ENCODE data around the gene MSL3B.

DNA sequence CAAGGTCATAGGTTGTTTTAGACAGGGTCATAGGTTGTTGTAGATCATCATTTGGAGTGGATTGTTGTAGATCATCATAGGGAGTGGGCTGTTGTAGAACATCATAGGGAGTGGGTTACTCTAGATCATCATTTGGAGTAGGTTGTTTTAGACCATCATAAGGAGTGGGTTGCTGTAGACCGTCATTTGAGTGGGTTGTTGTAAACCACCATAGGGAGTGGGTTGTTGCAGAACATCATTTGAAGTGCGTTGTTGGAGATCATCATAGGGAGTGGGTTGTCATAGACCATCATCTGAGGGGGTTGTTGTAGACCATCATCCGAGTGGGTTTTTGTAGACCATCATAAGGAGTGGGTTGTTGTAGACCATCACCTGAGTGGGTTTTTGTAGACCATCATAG is 39.4 kb upstream of the MSL3B start:
- TF ChIP-seq ZNF274 (IDR thresholded peaks at IDR 0.05; ENCODE audit: low read depth, low read length) (no peak), SUZ12 (IDR thresholded peaks at IDR 0.05; ENCODE audit: extremely low read depth, insufficient read depth, insufficient read length) (no peak), YY1 (IDR thresholded peaks at IDR 0.05; ENCODE audit: insufficient read depth, insufficient read length) (no peak)

All from NT2/D1 (cell line).